Activated naive CD4-positive, alpha-beta T cell treated with anti-CD3 and anti-CD28 coated beads for 36 hours (primary cell): ENCODE measurements around the gene IFIT2. TPM values are rescaled to one million over a fixed set of nuclear protein-coding genes. Genes with fewer than 3 reads are reported as not detected.
A peak's percentile ranks its signal among the peaks of the same experiment; 100 is the strongest.

Source experiments
- CTCF ChIA-PET: fragments of 350-600 bp; sonication (Branson Sonifier 250); formaldehyde crosslinking; loops from one replicate; lab custom pipeline; 2021; ENCODE audit warnings: antibody characterized with exemption; lab: Charles Lee
- DNase-seq: peaks from one replicate; pipeline ENCODE4 v3.0.0-alpha.2; 2020
- H3K27ac Mint-ChIP-seq: one replicate; pipeline ENCODE4 v1.8.0; 2021; ENCODE audit warnings: mild to moderate bottlenecking, mixed read lengths
- H3K27me3 Mint-ChIP-seq: one replicate; pipeline ENCODE4 v1.8.0; 2021; ENCODE audit warnings: low read depth, mixed read lengths
- H3K36me3 Mint-ChIP-seq: one replicate; pipeline ENCODE4 v1.8.0; 2021; ENCODE audit warnings: low read depth, mixed read lengths
- H3K4me1 Mint-ChIP-seq: one replicate; pipeline ENCODE4 v1.8.0; 2021; ENCODE audit warnings: low read depth, mixed read lengths
- H3K4me3 Mint-ChIP-seq: one replicate; pipeline ENCODE4 v1.8.0; 2021; ENCODE audit warnings: mild to moderate bottlenecking, moderate library complexity, mixed read lengths
- H3K9me3 Mint-ChIP-seq: one replicate; pipeline ENCODE4 v1.8.0; 2021; ENCODE audit warnings: mixed read lengths
- intact Hi-C: fragments of 100-400 bp; cut with micrococcal nuclease; formaldehyde crosslinking; loops from one replicate; pipeline ENCODE4 v1.15.1; 2023
- total RNA-seq, 2 experiments: library from RNA; stranded (reverse); gene quantifications; one replicate each; pipeline ENCODE4 v1.2.3, GENCODE V29; 2021

Gene IFIT2
- total RNA-seq, 2 experiments from 2014 or later, result 35.7 to 39.4 TPM

- Mint-ChIP-seq H3K36me3 (peaks cover 32% of the 10 kb centered on the region), H3K9me3 (peaks cover 11% of the 10 kb centered on the region), H3K27ac (no peak overlapping the region), H3K27me3 (no peaks in the 10 kb centered on the region), H3K4me1 (peaks cover 32% of the 10 kb centered on the region), H3K4me3 (peak overlapping the region; percentile 79)
- DNase-seq, result no peak
- CTCF ChIA-PET, result interaction anchor here (1.1 to 4.3 kb wide), 2 partner anchors 17 to 66 kb away, joined by 3 to 26 read pairs; no protein-coding TSS in a partner anchor
- intact Hi-C loops, result loop anchor here (2.0 kb wide), 1 partner anchor 112 kb away; the partner anchor contains the start of gene IFIT5
Observed at GRCh38 chr10:89303161-89303560, 1.3 kb downstream of the IFIT2 start.

GRCh38 chr10:89304026-89304425 lies 2.2 kb downstream of the IFIT2 start:
- CTCF ChIA-PET, result interaction anchor here (0.6 to 4.3 kb wide), 3 partner anchors 16 to 65 kb away, joined by 3 to 26 read pairs (median 3); no protein-coding TSS in a partner anchor
- Mint-ChIP-seq H3K4me1 (peaks cover 32% of the 10 kb centered on the region), H3K36me3 (peaks cover 31% of the 10 kb centered on the region), H3K9me3 (peaks cover 10% of the 10 kb centered on the region), H3K4me3 (peak overlapping the region; percentile 14), H3K27ac (no peak overlapping the region), H3K27me3 (no peaks in the 10 kb centered on the region)
- DNase-seq, result no peak
- intact Hi-C loops, result no loop called here

GRCh38 chr10:89304446-89304845 lies 2.6 kb downstream of the IFIT2 start:
- Mint-ChIP-seq H3K4me3 (no peak overlapping the region), H3K9me3 (peaks cover 14% of the 10 kb centered on the region), H3K36me3 (peaks cover 34% of the 10 kb centered on the region), H3K27me3 (no peaks in the 10 kb centered on the region), H3K4me1 (peaks cover 32% of the 10 kb centered on the region), H3K27ac (no peak overlapping the region)
- no peak for DNase-seq
- CTCF ChIA-PET, result interaction anchor here (4.3 kb wide), 1 partner anchor 65 kb away, joined by 26 read pairs; no protein-coding TSS in a partner anchor
- intact Hi-C loops, result no loop called here

GRCh38 chr10:89304925-89305324 lies 3.1 kb downstream of the IFIT2 start:
- Mint-ChIP-seq H3K27ac (no peak overlapping the region), H3K4me1 (peaks cover 32% of the 10 kb centered on the region), H3K9me3 (peaks cover 15% of the 10 kb centered on the region), H3K36me3 (peaks cover 35% of the 10 kb centered on the region), H3K4me3 (no peak overlapping the region), H3K27me3 (no peaks in the 10 kb centered on the region)
- CTCF ChIA-PET, result interaction anchor here (4.3 kb wide), 1 partner anchor 64 kb away, joined by 26 read pairs; no protein-coding TSS in a partner anchor
- intact Hi-C loops, result no loop called here
- DNase-seq, result no peak

- no peak overlapping the region for H3K4me3 Mint-ChIP-seq
- no peaks in the 10 kb centered on the region for H3K27me3 Mint-ChIP-seq
- H3K9me3 Mint-ChIP-seq, result peaks cover 15% of the 10 kb centered on the region
- intact Hi-C loops, result no loop called here
- H3K36me3 Mint-ChIP-seq, result peaks cover 35% of the 10 kb centered on the region
- H3K27ac Mint-ChIP-seq, result no peak overlapping the region
- CTCF ChIA-PET, result no interaction called here
- no peak for DNase-seq
- peaks cover 29% of the 10 kb centered on the region for H3K4me1 Mint-ChIP-seq
Observed at GRCh38 chr10:89305766-89306433, 4.1 kb downstream of the IFIT2 start.

- DNase-seq, result no peak
- H3K9me3 Mint-ChIP-seq, result peaks cover 15% of the 10 kb centered on the region
- intact Hi-C loops, result no loop called here
- H3K4me3 Mint-ChIP-seq, result no peak overlapping the region
- peaks cover 35% of the 10 kb centered on the region for H3K36me3 Mint-ChIP-seq
- no peaks in the 10 kb centered on the region for H3K27me3 Mint-ChIP-seq
- H3K27ac Mint-ChIP-seq, result no peak overlapping the region
- CTCF ChIA-PET, result no interaction called here
- H3K4me1 Mint-ChIP-seq, result peaks cover 22% of the 10 kb centered on the region
Observed at GRCh38 chr10:89306434-89307268, 4.8 kb downstream of the IFIT2 start.

DNA sequence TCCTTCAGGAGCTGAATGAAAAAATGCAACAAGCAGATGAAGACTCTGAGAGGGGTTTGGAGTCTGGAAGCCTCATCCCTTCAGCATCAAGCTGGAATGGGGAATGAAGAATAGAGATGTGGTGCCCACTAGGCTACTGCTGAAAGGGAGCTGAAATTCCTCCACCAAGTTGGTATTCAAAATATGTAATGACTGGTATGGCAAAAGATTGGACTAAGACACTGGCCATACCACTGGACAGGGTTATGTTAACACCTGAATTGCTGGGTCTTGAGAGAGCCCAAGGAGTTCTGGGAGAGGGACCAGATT lies 5.4 kb downstream of the IFIT2 start:
- CTCF ChIA-PET, result no interaction called here
- H3K4me1 Mint-ChIP-seq, result peaks cover 19% of the 10 kb centered on the region
- DNase-seq, result no peak

DNA sequence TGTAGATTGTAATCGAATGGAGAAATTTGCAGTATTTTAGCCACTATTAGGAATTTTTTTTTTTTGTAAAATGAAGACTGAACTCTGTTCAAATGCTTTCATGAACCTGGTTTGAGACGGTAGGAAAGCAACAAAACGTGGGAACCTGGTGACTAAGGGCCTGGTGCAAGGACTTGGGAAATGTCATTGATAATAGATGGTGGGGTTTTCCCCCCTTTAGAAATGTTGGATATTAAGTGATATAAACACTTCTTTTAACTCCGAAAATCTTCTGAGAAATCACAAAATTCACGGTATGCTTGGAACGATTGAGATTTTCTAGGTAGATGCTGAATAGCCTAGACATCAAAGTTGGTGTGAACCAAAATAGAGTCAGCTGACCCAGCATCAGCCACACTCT lies 6.4 kb downstream of the IFIT2 start:
- peaks cover 14% of the 10 kb centered on the region for H3K4me1 Mint-ChIP-seq
- peaks cover 36% of the 10 kb centered on the region for H3K36me3 Mint-ChIP-seq
- H3K9me3 Mint-ChIP-seq, result peaks cover 15% of the 10 kb centered on the region
- no peak for DNase-seq
- no peaks in the 10 kb centered on the region for H3K27me3 Mint-ChIP-seq
- intact Hi-C loops, result no loop called here
- H3K27ac Mint-ChIP-seq, result no peak overlapping the region
- CTCF ChIA-PET, result interaction anchor here (1.1 kb wide), 1 partner anchor 14 kb away, joined by 3 read pairs; no protein-coding TSS in a partner anchor
- H3K4me3 Mint-ChIP-seq, result no peak overlapping the region

More for the DNA sequence above, 5.4 kb downstream of the IFIT2 start:
- intact Hi-C loops, result no loop called here
- no peak overlapping the region for H3K27ac Mint-ChIP-seq
- H3K27me3 Mint-ChIP-seq, result no peaks in the 10 kb centered on the region
- H3K9me3 Mint-ChIP-seq, result peaks cover 15% of the 10 kb centered on the region
- no peak overlapping the region for H3K4me3 Mint-ChIP-seq
- peaks cover 36% of the 10 kb centered on the region for H3K36me3 Mint-ChIP-seq

DNA sequence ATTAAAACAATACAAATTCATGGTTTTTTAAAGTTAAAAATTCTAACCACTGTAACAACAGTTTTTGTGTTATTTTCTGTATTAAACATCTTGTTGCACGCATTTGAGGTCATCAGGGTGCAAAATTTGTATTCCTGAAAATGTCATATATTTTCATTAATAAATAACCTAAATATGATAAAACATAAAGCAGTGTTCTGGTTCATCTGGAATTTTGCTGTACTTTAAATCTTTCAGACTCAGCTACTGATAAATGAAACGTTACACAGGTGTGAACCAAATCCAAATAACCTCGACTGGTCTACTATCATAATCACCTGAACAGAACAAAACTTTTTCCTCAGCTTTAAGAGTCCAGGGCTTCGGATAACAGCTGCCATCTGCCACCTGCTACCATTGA lies 6.9 kb downstream of the IFIT2 start:
- DNase-seq, result no peak
- intact Hi-C loops, result no loop called here
- Mint-ChIP-seq H3K4me3 (no peak overlapping the region), H3K27ac (no peak overlapping the region), H3K36me3 (peaks cover 36% of the 10 kb centered on the region), H3K4me1 (peaks cover 9% of the 10 kb centered on the region), H3K27me3 (no peaks in the 10 kb centered on the region), H3K9me3 (peaks cover 15% of the 10 kb centered on the region)
- CTCF ChIA-PET, result interaction anchor here (1.1 to 1.8 kb wide), 2 partner anchors 15 to 60 kb away, joined by 3 to 6 read pairs; no protein-coding TSS in a partner anchor

- Mint-ChIP-seq H3K4me1 (peaks cover 5% of the 10 kb centered on the region), H3K27me3 (no peaks in the 10 kb centered on the region), H3K9me3 (peaks cover 15% of the 10 kb centered on the region), H3K36me3 (peaks cover 33% of the 10 kb centered on the region), H3K4me3 (no peak overlapping the region), H3K27ac (no peak overlapping the region)
- CTCF ChIA-PET, result interaction anchor here (1.8 kb wide), 1 partner anchor 59 kb away, joined by 6 read pairs; no protein-coding TSS in a partner anchor
- intact Hi-C loops, result no loop called here
- DNase-seq, result no peak
Observed at GRCh38 chr10:89309156-89310055, 7.6 kb downstream of the IFIT2 start.

- Mint-ChIP-seq H3K27ac (no peak overlapping the region), H3K4me1 (peaks cover 5% of the 10 kb centered on the region), H3K27me3 (no peaks in the 10 kb centered on the region), H3K4me3 (no peak overlapping the region), H3K36me3 (peaks cover 29% of the 10 kb centered on the region), H3K9me3 (peaks cover 15% of the 10 kb centered on the region)
- no peak for DNase-seq
- intact Hi-C loops, result no loop called here
- CTCF ChIA-PET, result interaction anchor here (1.8 kb wide), 1 partner anchor 59 kb away, joined by 6 read pairs; no protein-coding TSS in a partner anchor
Observed at GRCh38 chr10:89310056-89310893, 8.4 kb downstream of the IFIT2 start.
